Activated CD8-positive, alpha-beta memory T cell treated with anti-CD3 and anti-CD28 coated beads, Interleukin-2, amount 50 U/mL, for 1 hour (primary cell): ENCODE data around the gene ADAMTS6.
"Not testable (repeated sequence)": the region's sequence is repeated elsewhere in the genome, so short reads cannot be mapped to it uniquely, and the experiment has no call there.

Experiments used
- DNase-seq: peaks from one replicate; pipeline ENCODE4 v3.0.0-alpha.2; 2020; ENCODE audit errors: extremely low read depth

Gene ADAMTS6

GRCh38 chr5:65474130-65474711 lies 7.5 kb downstream of the ADAMTS6 start:
- DNase-seq, result no peak

- DNase-seq, result no peak
These were observed 13.1 kb downstream of the ADAMTS6 start for GRCh38 chr5:65468633-65469032.

- DNase-seq, result no peak
These were observed 19.5 kb downstream of the ADAMTS6 start for GRCh38 chr5:65462139-65462705.

GRCh38 chr5:65461490-65461889 lies 20.2 kb downstream of the ADAMTS6 start:
- no peak for DNase-seq

GRCh38 chr5:65459995-65460394 lies 21.7 kb downstream of the ADAMTS6 start:
- DNase-seq, result no peak

GRCh38 chr5:65455064-65455463 lies 26.7 kb downstream of the ADAMTS6 start:
- DNase-seq, result no peak

- no peak for DNase-seq
These were observed 30.3 kb downstream of the ADAMTS6 start for GRCh38 chr5:65451436-65451835.

- no peak for DNase-seq
These were observed 35.0 kb downstream of the ADAMTS6 start for GRCh38 chr5:65446682-65447081.

- no peak for DNase-seq
These were observed 39.9 kb downstream of the ADAMTS6 start for GRCh38 chr5:65441800-65442199.

- DNase-seq, result no peak
These were observed 41.3 kb downstream of the ADAMTS6 start for GRCh38 chr5:65440456-65440855.

- no peak for DNase-seq
These were observed 47.6 kb downstream of the ADAMTS6 start for GRCh38 chr5:65434122-65434521.

- DNase-seq, result no peak
These were observed 55.1 kb downstream of the ADAMTS6 start for GRCh38 chr5:65426656-65427055.

GRCh38 chr5:65423623-65424022 lies 58.1 kb downstream of the ADAMTS6 start:
- no peak for DNase-seq

GRCh38 chr5:65418661-65419060 lies 63.1 kb downstream of the ADAMTS6 start:
- no peak for DNase-seq

GRCh38 chr5:65413822-65414221 lies 67.9 kb downstream of the ADAMTS6 start:
- no peak for DNase-seq

GRCh38 chr5:65412842-65413241 lies 68.9 kb downstream of the ADAMTS6 start:
- DNase-seq, result no peak

- no peak for DNase-seq
These were observed 70.4 kb downstream of the ADAMTS6 start for GRCh38 chr5:65411356-65411755.

- DNase-seq, result no peak
These were observed 86.1 kb downstream of the ADAMTS6 start for GRCh38 chr5:65395526-65396155.

- no peak for DNase-seq
These were observed 87.6 kb downstream of the ADAMTS6 start for GRCh38 chr5:65394087-65394486.

- DNase-seq, result no peak
These were observed 90.1 kb downstream of the ADAMTS6 start for GRCh38 chr5:65391591-65391990.

GRCh38 chr5:65390208-65390607 lies 91.5 kb downstream of the ADAMTS6 start:
- DNase-seq, result no peak

- DNase-seq, result no peak
These were observed 97.9 kb downstream of the ADAMTS6 start for GRCh38 chr5:65383859-65384258.

- DNase-seq, result no peak
These were observed 99.1 kb downstream of the ADAMTS6 start for GRCh38 chr5:65382582-65382981.

GRCh38 chr5:65370505-65370904 lies 111.2 kb downstream of the ADAMTS6 start:
- DNase-seq, result not testable (repeated sequence)
